Stimulated activated CD8-positive, alpha-beta memory T cell treated with anti-CD3 and anti-CD28 coated beads, Interleukin-4, amount 100 ng/mL, for 24 hours (primary cell): ENCODE data around the gene R3HDM2.

Experiments
- DNase-seq: peaks from one replicate; pipeline ENCODE4 v3.0.0-alpha.2; 2020; ENCODE audit warnings: low read depth

R3HDM2 gene

DNA sequence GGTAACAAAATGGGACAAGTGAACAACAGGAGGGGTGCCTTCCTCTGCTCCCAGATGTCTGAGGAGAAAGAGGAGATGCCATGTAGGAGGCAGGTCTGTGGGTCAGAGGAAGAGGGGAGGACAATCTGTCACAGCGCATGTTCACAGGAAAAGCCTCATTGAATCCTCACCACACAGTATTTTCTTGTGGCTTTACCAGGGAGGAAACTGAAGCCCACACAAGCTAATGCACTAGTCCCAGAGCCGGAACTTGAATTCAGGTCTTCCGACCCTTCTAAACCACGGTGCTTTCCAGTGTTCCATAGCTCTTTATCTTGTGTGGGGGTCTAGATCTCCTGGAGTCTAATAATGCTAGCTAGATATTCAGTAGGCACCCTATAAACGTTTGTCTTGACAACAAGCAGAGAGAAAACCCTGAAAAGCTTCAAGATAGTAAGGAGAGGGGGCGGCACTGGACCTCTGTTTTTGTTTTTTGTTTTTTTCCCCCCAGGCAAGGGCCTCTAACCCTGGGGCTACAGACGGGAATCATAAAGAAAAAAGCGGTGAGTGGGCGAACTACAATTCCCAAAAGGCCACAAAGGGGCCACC lies 201.7 kb downstream of the R3HDM2 start:
- no peak for DNase-seq

DNA sequence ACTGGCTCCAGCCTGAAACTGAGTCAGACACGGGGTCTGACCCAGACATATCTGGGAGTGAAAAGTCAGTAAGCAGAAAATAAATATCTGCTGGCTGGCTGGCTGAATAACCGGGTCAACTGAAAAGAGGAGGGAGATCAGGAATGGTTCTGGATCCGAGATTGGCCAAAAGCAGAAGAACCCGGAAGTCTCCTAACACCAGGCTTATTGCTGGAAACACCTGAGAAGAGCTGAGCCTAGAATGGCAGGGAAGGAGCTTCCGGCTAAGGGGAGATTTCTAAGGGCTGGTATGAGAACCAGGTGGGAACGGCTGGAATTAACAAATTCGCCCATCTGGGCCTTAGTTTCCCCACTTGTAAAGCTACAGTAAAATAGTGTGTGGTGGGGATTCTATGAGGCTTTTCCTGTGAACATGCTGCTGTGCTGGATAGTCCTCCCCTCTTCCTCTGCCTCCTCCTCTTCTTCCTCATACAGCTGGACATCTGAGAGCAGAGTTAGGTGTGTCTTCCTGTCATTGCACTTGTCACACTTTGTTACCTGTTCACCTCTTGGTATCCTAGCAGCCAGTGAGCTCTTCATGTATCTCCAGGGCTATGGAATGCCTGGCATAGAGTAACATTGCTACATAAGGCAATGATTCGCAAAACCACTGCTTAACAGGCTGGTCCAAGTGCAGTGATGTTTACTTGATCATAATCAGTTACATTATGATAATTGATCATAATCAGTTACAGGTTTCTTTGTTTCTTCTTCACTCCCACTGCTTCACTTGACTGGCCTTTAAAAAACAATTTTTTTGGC lies 203.3 kb downstream of the R3HDM2 start:
- DNase-seq, result no peak

DNA sequence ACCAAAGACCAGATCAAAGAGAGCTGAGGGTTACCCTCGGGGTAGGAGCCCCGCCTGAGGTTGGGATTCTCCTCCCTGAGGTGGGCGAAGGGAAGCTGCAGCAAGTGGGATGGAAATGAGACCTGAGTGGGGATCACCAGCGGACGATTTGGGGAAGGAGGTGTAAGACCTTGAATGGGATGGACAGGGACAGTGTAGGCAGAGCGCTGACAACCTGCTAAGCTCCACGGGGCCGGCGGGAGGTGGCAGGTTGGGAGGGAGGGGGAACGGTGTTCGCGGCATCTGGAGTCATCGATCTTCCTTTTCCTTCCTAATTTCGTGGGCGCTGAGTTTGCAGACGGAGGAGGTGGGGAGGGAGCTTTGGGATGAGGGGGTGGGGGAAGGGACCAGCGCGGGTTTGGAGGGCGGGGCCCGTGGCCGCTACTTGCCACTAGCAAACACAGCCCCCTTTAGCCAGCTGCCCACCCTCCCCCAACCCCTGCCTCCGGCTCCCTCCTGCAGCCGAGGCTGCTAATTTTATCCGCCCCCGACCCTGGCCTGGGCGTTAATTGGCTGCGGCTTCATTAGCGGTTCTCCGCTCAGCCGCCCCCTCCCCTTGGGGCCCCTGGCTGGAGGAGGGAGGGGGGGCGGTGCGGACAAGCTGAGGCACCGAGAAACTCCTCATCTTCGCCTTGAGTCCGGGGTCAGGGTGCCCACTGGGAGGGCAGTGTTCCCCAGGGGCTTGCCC lies 204.1 kb downstream of the R3HDM2 start:
- DNase-seq, result no peak

DNA sequence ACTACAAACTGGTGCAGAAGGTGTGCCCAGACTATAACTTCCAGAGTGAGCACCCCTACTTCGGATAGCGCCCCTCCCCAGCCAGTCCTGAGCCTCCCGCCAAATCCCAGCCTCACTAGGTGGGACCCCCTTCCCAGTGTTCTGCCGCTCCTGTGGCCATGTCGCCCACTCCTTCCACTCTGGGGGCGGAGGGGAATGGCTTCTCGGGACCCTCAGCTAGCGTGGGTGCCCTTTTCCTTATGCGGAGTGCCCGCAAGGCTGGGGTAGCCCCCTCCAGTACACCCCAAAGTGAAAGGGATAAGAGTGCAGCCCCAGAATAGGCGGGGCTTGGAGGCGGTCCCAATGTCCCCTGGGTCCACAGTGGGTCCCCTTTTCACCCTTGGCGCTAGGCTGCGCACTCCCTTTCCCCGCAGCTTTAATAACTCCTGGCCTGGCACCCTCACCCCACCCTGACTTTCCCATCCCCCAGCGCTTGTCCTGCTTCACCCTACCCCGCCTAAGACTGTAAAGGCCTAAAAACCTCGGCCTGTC lies 205.1 kb downstream of the R3HDM2 start:
- DNase-seq, result no peak

DNA sequence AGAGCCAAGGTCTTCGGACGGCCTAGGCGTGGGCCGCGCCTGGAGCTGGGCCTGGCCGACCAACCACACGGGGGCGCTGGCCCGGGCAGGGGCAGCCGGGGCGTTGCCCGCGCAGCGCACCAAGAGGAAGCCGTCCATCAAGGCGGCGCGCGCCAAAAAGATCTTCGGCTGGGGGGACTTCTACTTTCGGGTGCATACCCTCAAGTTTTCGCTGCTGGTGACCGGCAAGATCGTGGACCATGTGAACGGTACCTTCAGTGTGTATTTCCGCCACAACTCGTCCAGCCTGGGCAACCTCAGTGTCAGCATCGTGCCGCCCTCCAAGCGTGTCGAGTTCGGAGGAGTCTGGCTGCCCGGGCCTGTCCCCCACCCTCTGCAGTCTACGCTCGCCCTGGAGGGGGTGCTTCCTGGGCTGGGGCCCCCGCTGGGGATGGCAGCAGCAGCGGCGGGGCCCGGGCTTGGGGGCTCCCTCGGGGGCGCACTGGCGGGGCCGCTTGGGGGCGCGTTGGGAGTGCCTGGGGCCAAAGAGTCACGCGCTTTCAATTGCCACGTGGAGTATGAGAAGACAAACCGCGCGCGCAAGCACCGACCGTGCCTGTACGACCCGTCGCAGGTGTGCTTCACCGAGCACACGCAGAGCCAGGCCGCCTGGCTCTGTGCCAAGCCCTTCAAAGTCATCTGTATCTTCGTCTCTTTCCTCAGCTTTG lies 205.7 kb downstream of the R3HDM2 start:
- no peak for DNase-seq

DNA sequence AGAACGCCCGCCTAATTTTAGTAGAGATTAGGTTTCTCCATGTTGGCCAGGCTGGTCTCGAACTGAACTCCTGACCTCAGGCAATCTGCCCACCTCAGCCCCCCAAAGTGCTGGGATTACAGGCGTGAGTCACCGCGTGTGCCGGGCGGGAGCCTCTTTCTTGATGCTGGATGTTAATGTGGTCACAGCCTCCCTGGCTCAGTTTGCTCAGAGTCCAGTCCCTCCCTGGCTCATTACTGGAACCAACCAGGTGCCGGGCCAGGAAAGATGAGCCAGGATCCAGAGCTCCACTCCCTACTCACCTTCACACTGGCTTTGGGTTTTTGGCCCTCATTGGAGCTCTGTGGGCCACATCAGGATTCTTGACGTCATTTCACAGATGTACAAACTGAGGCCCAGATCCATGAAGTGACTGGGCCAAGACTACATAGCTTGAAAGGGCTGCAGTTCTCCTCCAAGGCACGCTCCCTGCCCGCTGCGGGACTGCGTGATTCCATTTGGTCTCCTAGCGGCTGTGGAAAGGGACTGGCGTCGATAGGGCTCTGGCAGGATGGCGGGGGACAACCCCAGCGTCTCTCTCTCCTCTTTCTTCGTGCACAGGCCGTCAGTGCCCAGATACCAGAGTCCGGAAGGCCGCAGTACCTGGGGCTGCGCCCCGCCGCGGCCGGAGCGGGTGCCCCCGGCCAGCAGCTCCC lies 206.4 kb downstream of the R3HDM2 start:
- no peak for DNase-seq

DNA sequence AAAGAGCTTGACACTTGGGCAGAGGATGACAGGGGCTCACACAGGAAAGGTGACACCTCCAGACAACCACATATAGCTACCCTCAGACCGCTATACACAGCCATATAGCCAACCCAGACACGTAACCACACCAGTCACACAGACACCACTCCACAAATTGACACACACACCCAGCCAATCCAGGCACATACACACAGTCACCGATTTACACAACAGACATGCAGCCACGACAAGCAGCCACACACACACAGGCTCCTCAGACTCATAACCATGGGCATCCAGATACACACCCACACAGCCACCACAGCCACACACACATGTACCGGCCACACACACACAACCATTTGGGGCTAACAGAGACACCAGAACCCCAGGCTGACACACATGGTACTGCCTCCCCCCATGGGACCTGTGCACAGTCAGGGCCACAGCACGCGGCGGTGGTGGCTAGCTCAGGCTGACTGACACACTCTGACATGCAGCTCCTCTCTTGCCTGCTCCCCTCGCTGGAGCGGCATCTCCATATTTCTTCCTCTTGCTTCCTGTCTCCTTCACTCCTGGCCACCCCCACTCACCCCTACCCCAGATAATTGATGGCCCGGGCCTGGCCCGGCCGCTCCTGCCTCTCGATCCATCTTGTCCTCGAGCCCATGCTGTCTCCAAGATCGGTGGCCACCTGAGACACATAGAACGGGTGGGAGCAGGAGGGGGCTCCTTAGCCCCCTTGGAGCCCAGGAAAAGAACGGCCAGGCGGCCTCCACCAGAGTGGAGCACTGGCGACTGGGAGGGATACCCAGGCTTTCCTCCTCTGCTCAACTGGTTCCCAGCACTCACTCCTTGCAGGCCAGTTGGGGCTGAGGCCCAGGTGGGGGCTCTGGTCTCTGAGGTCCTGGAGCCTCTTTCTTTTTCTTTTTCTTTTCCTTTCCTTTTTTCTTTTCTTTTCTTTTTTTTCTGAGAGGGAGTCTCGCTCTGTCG lies 207.4 kb downstream of the R3HDM2 start:
- DNase-seq, result no peak

DNA sequence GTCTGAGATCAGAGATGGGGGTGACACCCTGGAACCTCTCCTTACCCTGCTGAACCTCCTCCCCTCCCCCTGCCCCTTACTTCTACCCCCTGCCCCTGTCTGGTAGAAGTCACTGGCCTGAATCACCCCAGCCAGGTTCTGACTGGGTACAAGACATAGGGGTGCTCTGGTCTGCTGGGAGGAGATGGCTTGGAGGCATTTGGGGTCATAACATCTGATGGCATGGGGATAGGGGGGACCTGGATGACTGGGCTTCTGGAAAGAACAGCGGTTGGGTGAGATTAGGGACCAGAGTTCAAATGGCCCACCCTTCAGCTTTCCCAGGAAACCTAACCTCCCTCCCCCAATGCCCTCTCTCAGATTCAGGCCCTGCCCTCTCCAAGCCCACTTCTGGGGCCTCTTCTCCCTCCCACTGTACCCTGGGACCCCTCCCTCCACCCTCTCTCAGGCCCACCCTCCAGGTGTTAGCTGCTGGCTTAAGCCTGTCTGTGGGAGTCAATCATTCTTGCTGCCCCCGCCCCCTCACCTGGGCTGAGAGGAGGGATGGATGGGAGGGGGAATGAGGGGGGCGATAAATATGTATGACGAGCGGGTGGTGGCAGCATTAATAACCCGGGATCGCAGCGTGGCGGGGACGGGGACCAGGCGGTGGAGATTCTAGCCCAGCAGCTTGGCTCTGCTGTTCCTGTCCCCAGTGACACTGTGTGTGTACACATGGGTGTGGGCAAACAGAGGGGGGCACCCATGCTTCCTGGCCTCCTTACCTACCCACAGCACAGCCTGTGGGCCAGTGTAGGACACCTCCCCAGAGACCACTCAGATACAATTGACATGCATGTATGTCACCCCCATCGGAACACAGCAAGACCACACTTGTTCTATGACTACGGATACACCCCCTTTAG lies 208.3 kb downstream of the R3HDM2 start:
- DNase-seq, result no peak

DNA sequence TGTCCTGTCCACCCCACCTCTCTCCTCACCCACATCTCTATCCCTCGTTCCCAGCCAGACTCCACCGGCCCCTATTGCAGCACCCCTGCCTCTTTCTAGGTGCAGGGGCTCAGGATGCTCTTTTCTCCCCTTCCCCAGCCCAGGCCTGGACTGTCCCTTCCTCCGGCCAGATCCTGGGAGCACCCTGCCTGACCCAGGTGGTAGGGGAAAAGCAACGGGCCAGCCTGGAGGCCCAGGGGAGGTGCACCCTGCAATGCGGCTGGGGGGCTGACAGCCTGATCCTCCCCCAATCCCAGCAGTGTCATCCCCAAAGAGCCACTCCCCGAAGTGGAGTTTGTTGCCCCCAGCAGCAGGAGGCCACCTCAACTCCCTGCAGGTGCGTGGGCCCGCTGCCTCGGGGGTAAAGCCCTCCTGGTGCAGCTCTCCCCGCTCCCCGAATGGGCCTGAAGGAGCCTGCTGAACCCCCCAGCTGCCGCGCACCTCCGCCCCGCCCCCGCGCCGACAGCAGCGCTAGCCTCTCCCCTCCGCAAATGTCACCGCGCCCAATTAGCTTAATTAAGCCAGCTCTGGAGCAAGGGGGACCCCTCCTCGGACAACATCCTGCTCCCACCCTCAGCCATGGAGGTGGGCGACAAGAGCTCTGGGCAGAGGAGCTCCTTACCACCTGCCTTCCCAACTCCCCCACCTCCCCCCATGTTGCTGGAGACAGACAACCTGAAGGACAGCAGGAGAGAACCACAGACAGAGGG lies 209.5 kb downstream of the R3HDM2 start:
- DNase-seq, result no peak

DNA sequence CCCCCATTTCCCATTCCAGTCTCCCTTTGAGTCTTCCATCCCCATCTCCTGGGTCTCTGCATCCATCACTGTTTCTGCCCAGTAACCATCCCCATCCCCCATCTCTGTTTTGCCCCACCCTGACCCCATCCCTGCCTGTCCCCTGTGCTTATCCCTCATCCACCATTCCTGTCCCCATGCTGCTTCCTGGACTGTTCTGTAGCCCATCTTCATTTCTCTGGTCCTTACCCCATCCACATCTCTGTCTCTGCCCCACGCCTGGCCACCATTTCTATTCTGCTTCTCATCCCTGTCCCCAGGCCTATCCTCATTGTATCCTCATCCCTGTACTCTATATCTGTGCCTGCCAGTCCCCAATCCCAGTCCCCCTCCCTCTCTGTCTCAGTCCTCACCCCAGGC lies 210.1 kb downstream of the R3HDM2 start:
- no peak for DNase-seq

DNA sequence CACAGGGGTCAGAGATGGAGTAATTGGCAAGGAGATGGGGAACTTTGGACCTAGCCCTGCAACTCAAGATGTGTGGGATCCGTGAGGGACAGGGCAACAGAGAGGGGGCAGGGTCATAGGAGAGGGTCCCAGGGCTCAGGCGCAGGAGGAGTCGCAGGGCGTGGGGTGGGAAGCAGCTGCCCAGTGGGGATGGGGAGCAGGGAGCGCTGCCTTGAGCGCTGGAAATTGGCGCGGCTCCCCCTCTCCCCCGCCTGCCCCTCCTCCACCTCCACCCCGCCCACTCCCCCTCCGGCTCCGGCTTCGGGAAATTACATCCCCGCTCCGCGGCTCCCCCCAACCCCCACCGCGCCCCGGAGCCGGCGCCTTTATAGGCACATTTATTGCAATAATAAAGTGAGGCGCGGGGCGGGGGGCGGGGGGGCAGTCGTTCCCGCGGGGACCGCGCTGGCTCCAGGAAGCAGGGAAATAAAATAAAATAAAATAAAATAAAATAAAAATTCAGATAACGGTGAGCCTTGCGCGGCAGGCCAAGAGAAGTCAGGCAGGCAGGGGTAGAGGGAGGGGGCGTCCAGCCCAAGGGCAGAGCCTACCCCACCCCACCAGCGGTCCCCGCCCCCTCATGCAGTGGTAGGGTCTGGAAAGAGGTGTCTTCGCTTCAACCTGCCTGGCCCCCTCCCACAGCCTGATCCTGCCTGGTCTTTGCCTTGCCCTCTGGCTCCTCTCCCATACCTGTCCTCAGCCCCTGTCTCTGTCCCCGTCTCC lies 210.7 kb downstream of the R3HDM2 start:
- no peak for DNase-seq

DNA sequence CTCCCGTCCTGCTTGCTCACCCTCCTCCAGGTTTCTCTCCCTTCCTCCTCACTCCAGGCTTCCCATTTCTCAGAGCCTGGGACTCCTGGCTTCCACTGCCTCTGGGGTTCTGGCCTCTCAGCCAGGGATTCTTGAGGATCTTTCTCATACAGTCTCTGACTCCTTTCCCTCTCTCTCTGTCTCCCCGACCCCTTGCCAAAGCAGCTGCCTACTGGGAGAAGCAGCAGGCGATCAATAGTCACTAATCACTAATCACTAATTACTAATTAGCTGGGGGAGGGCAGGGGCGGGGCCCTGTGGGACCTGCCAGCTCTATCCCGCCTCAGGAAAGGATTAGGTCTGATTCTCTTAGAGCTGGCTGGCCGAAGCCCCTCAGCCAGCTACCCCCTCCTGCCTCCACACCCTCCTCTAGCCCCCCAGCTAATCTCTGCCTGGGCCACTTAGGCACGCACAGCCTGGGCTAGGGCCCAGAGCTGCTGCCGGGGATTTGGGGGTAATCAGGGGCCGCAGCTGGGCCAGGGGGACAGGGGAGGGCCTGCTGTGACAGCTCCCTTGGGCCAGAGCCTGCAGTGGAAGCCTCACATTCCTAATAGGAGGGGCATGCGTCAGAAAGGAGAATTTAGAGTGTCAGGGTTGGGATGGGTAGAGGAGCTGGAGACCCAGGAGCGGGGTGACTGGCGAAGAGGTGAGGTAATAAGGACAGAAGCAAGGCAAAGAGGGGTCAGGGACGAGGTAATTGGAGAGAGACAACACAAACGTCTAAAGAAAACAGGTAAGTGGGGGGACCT lies 211.4 kb downstream of the R3HDM2 start:
- DNase-seq, result no peak

DNA sequence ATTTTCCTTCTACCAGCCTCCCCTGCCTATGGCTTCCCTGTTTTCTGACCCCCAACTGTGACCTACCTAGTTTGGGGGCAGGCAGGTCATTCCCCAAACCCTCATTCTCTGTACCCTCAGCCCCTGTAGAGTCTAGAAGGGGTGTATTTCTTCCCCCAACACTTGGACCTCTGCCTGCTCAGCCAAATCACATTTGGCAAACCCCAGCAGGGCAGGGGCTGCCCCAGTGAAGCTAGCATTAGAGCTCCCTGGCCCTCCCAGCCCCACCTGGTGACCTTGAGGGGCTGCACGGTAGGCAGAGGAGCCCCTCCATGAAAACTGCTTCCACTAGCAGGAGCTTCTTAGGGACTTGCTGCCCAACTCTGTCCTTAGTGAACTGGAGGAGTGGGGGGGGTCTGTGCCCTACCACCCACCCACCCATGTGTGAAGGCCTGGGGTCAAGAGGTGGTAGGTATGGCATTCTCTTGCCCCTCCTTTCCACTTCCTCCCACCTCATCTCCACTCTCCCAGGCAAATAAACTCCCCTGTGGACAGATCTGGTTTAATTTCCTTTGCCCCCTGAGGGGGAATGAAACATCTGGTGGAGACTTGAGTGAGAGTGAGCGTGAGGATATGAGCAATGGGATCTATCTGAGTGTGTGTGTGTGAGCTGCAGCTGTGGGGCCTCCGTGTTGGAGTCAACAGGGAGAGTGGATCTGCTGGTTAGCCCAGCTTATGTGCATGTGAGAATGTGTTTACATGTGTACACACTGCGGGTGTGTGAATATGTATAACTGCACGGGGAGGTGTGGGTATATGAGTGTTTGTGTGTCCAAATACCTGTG lies 212.6 kb downstream of the R3HDM2 start:
- no peak for DNase-seq

DNA sequence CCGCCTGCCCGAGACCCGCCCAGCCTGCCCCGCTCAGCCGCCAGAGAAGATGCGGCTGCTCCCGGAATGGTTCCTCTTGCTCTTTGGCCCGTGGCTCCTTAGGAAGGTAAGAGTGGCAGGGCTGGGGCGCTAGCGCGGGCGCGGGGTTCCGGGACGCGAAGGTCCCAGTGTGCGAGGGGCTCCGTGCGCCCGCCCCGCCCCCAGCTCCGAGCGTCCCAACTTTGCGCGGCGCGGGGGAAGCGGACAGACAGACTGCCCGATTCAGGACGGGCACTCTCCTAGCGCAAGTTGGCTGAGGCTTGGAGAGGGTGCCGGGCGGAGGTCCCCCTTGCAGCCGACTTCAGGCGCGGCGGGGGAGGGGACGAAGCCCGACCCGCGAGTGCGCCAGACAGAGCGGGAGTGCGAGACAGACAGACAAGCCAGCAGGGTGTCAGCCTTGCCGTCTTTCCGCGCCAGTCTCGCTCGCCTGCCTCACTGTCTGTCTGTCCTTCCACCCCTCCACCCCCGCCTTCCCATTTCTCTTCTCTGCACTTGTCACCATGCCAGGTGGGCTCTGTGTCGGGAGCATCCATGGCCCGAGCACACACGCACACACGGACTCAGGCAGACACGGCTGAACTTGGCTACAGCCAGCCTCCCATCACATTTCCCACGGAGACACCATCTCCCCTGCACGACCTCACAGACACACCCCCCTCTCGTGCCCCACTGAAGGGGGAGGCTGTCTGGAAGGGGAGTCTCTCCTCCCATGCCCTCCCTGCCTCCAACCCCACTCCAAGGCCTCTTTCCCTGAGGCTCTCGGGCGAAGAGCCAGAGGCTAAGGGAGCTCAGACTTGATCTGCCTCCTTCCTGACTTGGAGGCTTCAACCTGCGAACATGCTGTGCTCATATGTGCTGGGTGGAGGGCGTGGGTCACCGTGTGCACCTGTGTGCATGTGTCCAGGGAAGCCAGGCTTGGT lies 213.6 kb downstream of the R3HDM2 start:
- DNase-seq, result no peak
